Stimulated activated CD8-positive, alpha-beta memory T cell treated with anti-CD3 and anti-CD28 coated beads, Interleukin-12 subunit alpha, Interleukin-12 subunit beta, amount 100 ng/mL, for 24 hours (primary cell): ENCODE data around the gene PIBF1.
"Not testable (repeated sequence)": the region's sequence is repeated elsewhere in the genome, so short reads cannot be mapped to it uniquely, and the experiment has no call there.

Source experiments
- DNase-seq: peaks from one replicate; pipeline ENCODE4 v3.0.0-alpha.2; 2020; ENCODE audit errors: extremely low read depth

The PIBF1 gene

GRCh38 chr13:72896869-72897268, 114.9 kb downstream of the PIBF1 start:
- no peak for DNase-seq

GRCh38 chr13:72901546-72901945, 119.6 kb downstream of the PIBF1 start:
- not testable (repeated sequence) for DNase-seq

- DNase-seq, result no peak
Observed at GRCh38 chr13:72908416-72908815, 126.5 kb downstream of the PIBF1 start.

GRCh38 chr13:72911981-72912380, 130.0 kb downstream of the PIBF1 start:
- DNase-seq, result no peak

GRCh38 chr13:72920097-72920496, 138.2 kb downstream of the PIBF1 start:
- DNase-seq, result no peak

- no peak for DNase-seq
Observed at GRCh38 chr13:72931311-72931710, 149.4 kb downstream of the PIBF1 start.

- DNase-seq, result no peak
Observed at GRCh38 chr13:72932250-72932649, 150.3 kb downstream of the PIBF1 start.

- not testable (repeated sequence) for DNase-seq
Observed at GRCh38 chr13:72946267-72946666, 164.3 kb downstream of the PIBF1 start.

- no peak for DNase-seq
Observed at GRCh38 chr13:72952529-72953141, 170.7 kb downstream of the PIBF1 start.

GRCh38 chr13:72953391-72953965, 171.5 kb downstream of the PIBF1 start:
- no peak for DNase-seq

GRCh38 chr13:72959643-72960042, 177.7 kb downstream of the PIBF1 start:
- DNase-seq, result no peak

- no peak for DNase-seq
Observed at GRCh38 chr13:72960114-72960513, 178.2 kb downstream of the PIBF1 start.

- DNase-seq, result no peak
Observed at GRCh38 chr13:72960541-72960940, 178.6 kb downstream of the PIBF1 start.

GRCh38 chr13:72963762-72964161, 181.8 kb downstream of the PIBF1 start:
- DNase-seq, result no peak

- DNase-seq, result no peak
Observed at GRCh38 chr13:72970301-72970880, 188.5 kb downstream of the PIBF1 start.

GRCh38 chr13:72970956-72971355, 189.0 kb downstream of the PIBF1 start:
- no peak for DNase-seq

GRCh38 chr13:72973234-72973633, 191.3 kb downstream of the PIBF1 start:
- no peak for DNase-seq

GRCh38 chr13:72983085-72983768, 201.3 kb downstream of the PIBF1 start:
- DNase-seq, result no peak

- DNase-seq, result no peak
Observed at GRCh38 chr13:72985610-72986009, 203.7 kb downstream of the PIBF1 start.

- no peak for DNase-seq
Observed at GRCh38 chr13:72986197-72986596, 204.3 kb downstream of the PIBF1 start.

GRCh38 chr13:72990953-72991352, 209.0 kb downstream of the PIBF1 start:
- no peak for DNase-seq

GRCh38 chr13:72998012-72998411, 216.1 kb downstream of the PIBF1 start:
- no peak for DNase-seq
